Neural cell (in vitro differentiated cells): ENCODE data around the gene LETM1. TPM values are rescaled to one million over a fixed set of nuclear protein-coding genes. Genes with fewer than 3 reads are reported as not detected.
"Not testable (repeated sequence)": the region's sequence is repeated elsewhere in the genome, so short reads cannot be mapped to it uniquely, and the experiment has no call there.

ENCODE experiments used
- H2AFZ ChIP-seq: fragments of 200-600, 300-800 bp; sonication (generic), shearing (Covaris generic); 2 replicates; pipeline ENCODE4 v1.6.0; 2014; ENCODE audit warnings: low read depth, mild to moderate bottlenecking, antibody characterized with exemption, low read length, moderate library complexity
- H3F3A ChIP-seq: fragments of 200-600 bp; shearing (Covaris generic); 2 replicates; pipeline ENCODE4 v1.6.1; 2016; ENCODE audit warnings: mild to moderate bottlenecking, moderate library complexity, mixed read lengths, antibody characterized with exemption, low read length; ENCODE audit not compliant: insufficient read depth, poor library complexity, severe bottlenecking
- H3K27ac ChIP-seq: fragments of 200-600, 300-800 bp; sonication (generic), shearing (Covaris generic); 2 replicates; pipeline ENCODE4 v1.5.1; 2014; ENCODE audit warnings: mild to moderate bottlenecking, low read length, moderate library complexity
- H3K27me3 ChIP-seq: fragments of 300-800, 200-600 bp; sonication (generic), shearing (Covaris generic); 2 replicates; pipeline ENCODE4 v1.6.0; 2014; ENCODE audit warnings: mild to moderate bottlenecking, low read depth, low read length, moderate library complexity; ENCODE audit not compliant: insufficient read depth
- H3K36me3 ChIP-seq: fragments of 300-800, 200-600 bp; sonication (generic), shearing (Covaris generic); 2 replicates; pipeline ENCODE4 v1.5.1; 2014; ENCODE audit warnings: mild to moderate bottlenecking, antibody characterized with exemption, low read length, moderate library complexity; ENCODE audit not compliant: insufficient read depth
- H3K4me2 ChIP-seq: fragments of 300-800, 200-600 bp; sonication (generic), shearing (Covaris generic); 2 replicates; pipeline ENCODE4 v1.6.0; 2014; ENCODE audit warnings: mild to moderate bottlenecking, low read length
- H3K4me3 ChIP-seq: fragments of 300-800, 200-600 bp; sonication (generic), shearing (Covaris generic); 2 replicates; pipeline ENCODE4 v1.5.1; 2014; ENCODE audit warnings: mild to moderate bottlenecking, low read length, moderate library complexity
- H3K79me2 ChIP-seq: fragments of 200-600 bp; shearing (Covaris generic); replicated peaks from 2 replicates; pipeline ENCODE4 v1.6.0; 2014; ENCODE audit warnings: mild to moderate bottlenecking, low read length, moderate library complexity; ENCODE audit not compliant: insufficient read depth
- H3K9ac ChIP-seq: fragments of 300-800, 200-600 bp; sonication (generic), shearing (Covaris generic); 2 replicates; pipeline ENCODE4 v1.6.1; 2016; ENCODE audit warnings: mild to moderate bottlenecking, low read length, mixed read lengths
- H3K9me2 ChIP-seq: fragments of 200-600 bp; shearing (Covaris generic); 2 replicates; pipeline ENCODE4 v1.6.1; 2016; ENCODE audit warnings: mild to moderate bottlenecking, low read length, mixed read lengths; ENCODE audit not compliant: insufficient read depth
- H3K9me3 ChIP-seq: fragments of 200-600, 300-800 bp; sonication (generic), shearing (Covaris generic); 2 replicates; pipeline ENCODE4 v1.6.1; 2016; ENCODE audit warnings: mild to moderate bottlenecking, mixed run types, low read length, moderate library complexity, mixed read lengths
- H4K20me1 ChIP-seq: fragments of 200-600 bp; shearing (Covaris generic); 2 replicates; pipeline ENCODE4 v1.6.1; 2016; ENCODE audit warnings: mild to moderate bottlenecking, mixed run types; ENCODE audit not compliant: insufficient read depth
- EP300 ChIP-seq: fragments of 450-650 bp; conservative IDR thresholded peaks from 2 replicates; pipeline ENCODE4 v1.6.1; 2014; ENCODE audit warnings: antibody characterized with exemption, mild to moderate bottlenecking, moderate library complexity; ENCODE audit not compliant: poor library complexity, severe bottlenecking
- EZH2 ChIP-seq: fragments of 200-600, 300-800 bp; shearing (Covaris generic), sonication (generic); IDR thresholded peaks from 2 replicates; pipeline ENCODE4 v1.6.1; 2014; ENCODE audit warnings: antibody characterized with exemption, low read length, borderline replicate concordance, mild to moderate bottlenecking; ENCODE audit not compliant: insufficient read depth, poor library complexity, severe bottlenecking
- MXI1 ChIP-seq: fragments of 450-650 bp; conservative IDR thresholded peaks from 2 replicates; pipeline ENCODE4 v1.6.1; 2014; ENCODE audit warnings: antibody characterized with exemption, mild to moderate bottlenecking; ENCODE audit not compliant: poor library complexity, severe bottlenecking
- POLR2AphosphoS5 ChIP-seq: IDR thresholded peaks from 2 replicates; pipeline ENCODE4 v1.6.1; 2012
- RAD21 ChIP-seq: fragments of 450-650 bp; conservative IDR thresholded peaks from 2 replicates; pipeline ENCODE4 v1.6.1; 2014; ENCODE audit warnings: antibody characterized with exemption, mild to moderate bottlenecking, moderate library complexity
- SMC3 ChIP-seq: fragments of 450-650 bp; conservative IDR thresholded peaks from 2 replicates; pipeline ENCODE4 v1.6.1; 2014; ENCODE audit warnings: antibody characterized with exemption, mild to moderate bottlenecking, moderate library complexity; ENCODE audit not compliant: poor library complexity
- TAF1 ChIP-seq: IDR thresholded peaks from 2 replicates; pipeline ENCODE4 v1.6.1; 2012; ENCODE audit warnings: low read depth
- polyA plus RNA-seq: library from polyadenylated mRNA; depleted of rRNA; stranded (reverse); fragments of >200 nt; gene quantifications from 2 replicates; pipeline ENCODE4 v1.2.3, GENCODE V29; 2014
- TF ChIP-seq, protein P1 (sequence below): fragments of 450-650 bp; IDR thresholded peaks from 2 replicates; pipeline ENCODE4 v1.5.1; 2014; ENCODE audit warnings: antibody characterized with exemption, mild to moderate bottlenecking, moderate library complexity; ENCODE audit not compliant: poor library complexity, severe bottlenecking
- TF ChIP-seq, protein P2 (sequence below): IDR thresholded peaks from 2 replicates; pipeline ENCODE4 v1.6.1; 2012; ENCODE audit warnings: borderline replicate concordance

The LETM1 gene
- polyA plus RNA-seq, 1 donor from 2014 or later = 38.9 TPM

DNA sequence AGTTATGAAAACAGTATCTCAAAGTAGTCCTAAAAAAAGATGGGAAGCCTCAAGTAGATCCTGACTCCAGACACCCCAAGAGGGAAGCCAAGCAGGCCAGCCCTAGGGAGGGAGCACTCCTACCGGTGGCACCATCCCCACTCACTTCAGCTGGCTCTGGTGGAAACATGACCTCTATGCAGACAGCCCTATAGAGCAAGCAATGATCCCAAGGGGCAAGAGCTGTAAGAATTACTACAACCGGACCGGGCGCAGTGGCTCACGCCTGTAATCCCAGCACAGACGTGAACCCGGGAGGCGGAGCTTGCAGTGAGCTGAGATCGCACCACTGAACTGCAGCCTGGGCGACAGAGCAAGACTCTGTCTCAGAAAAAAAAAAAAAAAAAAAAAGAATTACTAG is 5.7 kb downstream of the LETM1 start:
- Histone ChIP-seq H3K27me3 (no peaks in the 10 kb centered on the region), H3F3A (no peaks in the 10 kb centered on the region), H3K9me2 (no peaks in the 10 kb centered on the region), H3K27ac (no peak overlapping the region), H3K79me2 (peaks cover 12% of the 10 kb centered on the region), H2AFZ (no peak overlapping the region), H3K9me3 (no peaks in the 10 kb centered on the region), H3K4me3 (no peak overlapping the region), H3K9ac (no peak overlapping the region), H3K36me3 (no peaks in the 10 kb centered on the region), H4K20me1 (no peaks in the 10 kb centered on the region), H3K4me2 (no peak overlapping the region)
- no peak for TF ChIP-seq SMC3
- TF ChIP-seq, protein P1, sequence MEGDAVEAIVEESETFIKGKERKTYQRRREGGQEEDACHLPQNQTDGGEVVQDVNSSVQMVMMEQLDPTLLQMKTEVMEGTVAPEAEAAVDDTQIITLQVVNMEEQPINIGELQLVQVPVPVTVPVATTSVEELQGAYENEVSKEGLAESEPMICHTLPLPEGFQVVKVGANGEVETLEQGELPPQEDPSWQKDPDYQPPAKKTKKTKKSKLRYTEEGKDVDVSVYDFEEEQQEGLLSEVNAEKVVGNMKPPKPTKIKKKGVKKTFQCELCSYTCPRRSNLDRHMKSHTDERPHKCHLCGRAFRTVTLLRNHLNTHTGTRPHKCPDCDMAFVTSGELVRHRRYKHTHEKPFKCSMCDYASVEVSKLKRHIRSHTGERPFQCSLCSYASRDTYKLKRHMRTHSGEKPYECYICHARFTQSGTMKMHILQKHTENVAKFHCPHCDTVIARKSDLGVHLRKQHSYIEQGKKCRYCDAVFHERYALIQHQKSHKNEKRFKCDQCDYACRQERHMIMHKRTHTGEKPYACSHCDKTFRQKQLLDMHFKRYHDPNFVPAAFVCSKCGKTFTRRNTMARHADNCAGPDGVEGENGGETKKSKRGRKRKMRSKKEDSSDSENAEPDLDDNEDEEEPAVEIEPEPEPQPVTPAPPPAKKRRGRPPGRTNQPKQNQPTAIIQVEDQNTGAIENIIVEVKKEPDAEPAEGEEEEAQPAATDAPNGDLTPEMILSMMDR = no peak
- no peak for TF ChIP-seq MXI1
- no peak for TF ChIP-seq TAF1
- TF ChIP-seq EP300 = no peak
- no peak for TF ChIP-seq RAD21
- TF ChIP-seq EZH2 = no peak
- TF ChIP-seq POLR2AphosphoS5 = no peak
- TF ChIP-seq, protein P2, sequence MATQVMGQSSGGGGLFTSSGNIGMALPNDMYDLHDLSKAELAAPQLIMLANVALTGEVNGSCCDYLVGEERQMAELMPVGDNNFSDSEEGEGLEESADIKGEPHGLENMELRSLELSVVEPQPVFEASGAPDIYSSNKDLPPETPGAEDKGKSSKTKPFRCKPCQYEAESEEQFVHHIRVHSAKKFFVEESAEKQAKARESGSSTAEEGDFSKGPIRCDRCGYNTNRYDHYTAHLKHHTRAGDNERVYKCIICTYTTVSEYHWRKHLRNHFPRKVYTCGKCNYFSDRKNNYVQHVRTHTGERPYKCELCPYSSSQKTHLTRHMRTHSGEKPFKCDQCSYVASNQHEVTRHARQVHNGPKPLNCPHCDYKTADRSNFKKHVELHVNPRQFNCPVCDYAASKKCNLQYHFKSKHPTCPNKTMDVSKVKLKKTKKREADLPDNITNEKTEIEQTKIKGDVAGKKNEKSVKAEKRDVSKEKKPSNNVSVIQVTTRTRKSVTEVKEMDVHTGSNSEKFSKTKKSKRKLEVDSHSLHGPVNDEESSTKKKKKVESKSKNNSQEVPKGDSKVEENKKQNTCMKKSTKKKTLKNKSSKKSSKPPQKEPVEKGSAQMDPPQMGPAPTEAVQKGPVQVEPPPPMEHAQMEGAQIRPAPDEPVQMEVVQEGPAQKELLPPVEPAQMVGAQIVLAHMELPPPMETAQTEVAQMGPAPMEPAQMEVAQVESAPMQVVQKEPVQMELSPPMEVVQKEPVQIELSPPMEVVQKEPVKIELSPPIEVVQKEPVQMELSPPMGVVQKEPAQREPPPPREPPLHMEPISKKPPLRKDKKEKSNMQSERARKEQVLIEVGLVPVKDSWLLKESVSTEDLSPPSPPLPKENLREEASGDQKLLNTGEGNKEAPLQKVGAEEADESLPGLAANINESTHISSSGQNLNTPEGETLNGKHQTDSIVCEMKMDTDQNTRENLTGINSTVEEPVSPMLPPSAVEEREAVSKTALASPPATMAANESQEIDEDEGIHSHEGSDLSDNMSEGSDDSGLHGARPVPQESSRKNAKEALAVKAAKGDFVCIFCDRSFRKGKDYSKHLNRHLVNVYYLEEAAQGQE = no peak

DNA sequence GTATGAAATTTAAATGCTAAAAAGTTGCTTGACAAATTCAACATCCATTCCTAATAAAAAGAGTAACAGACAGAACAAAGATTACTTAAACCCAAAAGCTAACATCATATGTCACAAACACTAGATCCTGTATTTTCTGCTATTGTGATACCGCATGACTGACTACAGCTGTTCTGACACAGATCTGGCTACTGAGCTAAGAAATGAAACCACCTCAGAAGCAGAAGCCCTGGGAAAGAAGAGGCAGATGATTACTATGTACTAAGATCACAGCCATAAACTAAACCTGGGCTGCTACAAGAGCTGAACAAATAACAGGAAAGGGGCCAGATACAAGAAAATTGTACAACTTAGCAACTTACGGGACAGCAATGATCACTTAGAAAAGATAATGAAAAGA is 9.4 kb downstream of the LETM1 start:
- Histone ChIP-seq H3K9me2 (no peaks in the 10 kb centered on the region), H3K9ac (no peak overlapping the region), H3K27me3 (no peaks in the 10 kb centered on the region), H3K27ac (no peak overlapping the region), H4K20me1 (no peaks in the 10 kb centered on the region), H3F3A (no peaks in the 10 kb centered on the region), H2AFZ (no peak overlapping the region), H3K36me3 (no peaks in the 10 kb centered on the region), H3K4me2 (no peak overlapping the region), H3K9me3 (no peaks in the 10 kb centered on the region), H3K79me2 (no peaks in the 10 kb centered on the region), H3K4me3 (no peak overlapping the region)
- no peak for TF ChIP-seq RAD21
- TF ChIP-seq SMC3 = no peak
- TF ChIP-seq EP300 = no peak
- TF ChIP-seq, protein P2 = no peak
- TF ChIP-seq TAF1 = no peak
- TF ChIP-seq EZH2 = no peak
- TF ChIP-seq MXI1 = no peak
- TF ChIP-seq, protein P1 = no peak
- no peak for TF ChIP-seq POLR2AphosphoS5

DNA sequence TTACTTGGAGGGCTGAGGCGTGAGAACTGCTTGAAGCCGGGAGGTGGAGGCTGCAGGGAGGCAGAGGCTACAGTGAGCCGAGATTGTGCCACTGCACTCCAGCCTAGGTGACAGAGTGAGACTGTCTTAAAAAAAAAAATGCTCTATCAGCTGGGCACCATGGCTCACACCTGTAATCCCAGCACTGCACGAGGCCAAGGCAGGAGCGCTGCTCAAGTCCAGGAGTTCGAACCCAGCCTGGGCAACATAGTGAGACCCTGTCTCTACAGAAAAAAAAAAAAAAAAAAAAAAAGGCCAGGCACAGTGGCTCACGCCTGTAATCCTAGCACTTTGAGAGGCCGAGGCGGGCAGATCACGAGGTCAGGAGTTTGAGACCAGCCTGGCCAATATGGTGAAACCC is 11.3 kb downstream of the LETM1 start:
- not testable (repeated sequence) for H3K36me3 ChIP-seq

More for the DNA sequence above, 11.3 kb downstream of the LETM1 start:
- H3K27me3 ChIP-seq, H3K4me2 ChIP-seq, H3K9ac ChIP-seq, H3K4me3 ChIP-seq, H3K27ac ChIP-seq, H3K79me2 ChIP-seq, H2AFZ ChIP-seq, H3K9me3 ChIP-seq, H3F3A ChIP-seq, H4K20me1 ChIP-seq, H3K9me2 ChIP-seq: not testable (repeated sequence)
